Natural killer cell (primary cell): ENCODE measurements around the gene USP24. TPM values are rescaled to one million over a fixed set of nuclear protein-coding genes. Genes with fewer than 3 reads are reported as not detected.

Experiments
- ATAC-seq, 3 donors: fragments of 150-1000 bp in 2 of 3; fragments of 200-7000 bp in 1 of 3; cut with Tn5 transposase; 1 replicate in 1 of 3; 2 replicates in 2 of 3; pipeline ENCODE4 v1.10.0; 2021; ENCODE audit warnings: mild to moderate bottlenecking in 2 of 3, moderate library complexity in 2 of 3
- DNase-seq, 2 donors: peaks; one replicate each; pipeline versions ENCODE4 v3.0.0 to v3.0.0-alpha.2; 2013 to 2021; ENCODE audit warnings: mixed read lengths in 1 of 2
- H3K27ac ChIP-seq: one replicate; pipeline ENCODE4 v1.5.1; 2013; ENCODE audit warnings: mild to moderate bottlenecking, low read length
- H3K27me3 ChIP-seq: one replicate; pipeline ENCODE4 v1.6.1; 2013; ENCODE audit warnings: low read length; ENCODE audit not compliant: control insufficient read depth, insufficient read depth
- H3K36me3 ChIP-seq: one replicate; pipeline ENCODE4 v1.6.1; 2013; ENCODE audit warnings: low read length; ENCODE audit not compliant: control insufficient read depth, insufficient read depth
- H3K4me1 ChIP-seq: one replicate; pipeline ENCODE4 v1.6.1; 2013; ENCODE audit warnings: low read length; ENCODE audit not compliant: control insufficient read depth, insufficient read depth
- H3K4me3 ChIP-seq: one replicate; pipeline ENCODE4 v1.5.1; 2013; ENCODE audit warnings: low read length
- H3K9me3 ChIP-seq: one replicate; pipeline ENCODE4 v1.6.1; 2013; ENCODE audit warnings: low read length; ENCODE audit not compliant: control insufficient read depth, insufficient read depth
- H3K27ac Mint-ChIP-seq, 2 donors: one replicate each; pipeline ENCODE4 v1.8.0; 2022; ENCODE audit warnings: mild to moderate bottlenecking in 2 of 2, mixed read lengths in 2 of 2, moderate library complexity in 1 of 2
- H3K27me3 Mint-ChIP-seq, 2 donors: one replicate each; pipeline ENCODE4 v1.8.0; 2022; ENCODE audit warnings: low read depth in 2 of 2, mixed read lengths in 2 of 2
- H3K36me3 Mint-ChIP-seq: one replicate; pipeline ENCODE4 v1.8.0; 2022; ENCODE audit warnings: mixed read lengths
- H3K4me1 Mint-ChIP-seq, 2 donors: one replicate each; pipeline ENCODE4 v1.8.0; 2022; ENCODE audit warnings: mixed read lengths in 2 of 2
- H3K4me3 Mint-ChIP-seq: one replicate; pipeline ENCODE4 v1.8.0; 2022; ENCODE audit warnings: mild to moderate bottlenecking, moderate library complexity, mixed read lengths
- H3K9me3 Mint-ChIP-seq, 2 donors: one replicate each; pipeline ENCODE4 v1.8.0; 2022; ENCODE audit warnings: mixed read lengths in 2 of 2
- CTCF ChIP-seq: fragments of 200-600 bp; IDR thresholded peaks from one replicate; pipeline ENCODE4 v1.8.0; 2022; ENCODE audit warnings: antibody characterized with exemption
- WGBS: methylation state at CpG from one replicate; pipeline ENCODE4 v1.1.7; 2013; ENCODE audit warnings: missing lambda C conversion rate; ENCODE audit not compliant: insufficient coverage; 5-methylcytosine and 5-hydroxymethylcytosine counted together
- intact Hi-C: fragments of 100-400 bp; cut with micrococcal nuclease; formaldehyde crosslinking; loops from one replicate; pipeline ENCODE4 v1.14.2; 2022
- total RNA-seq, 4 donors: library from RNA; stranded (reverse); fragments of 120-200 nt in 1 of 4; gene quantifications; one replicate each; pipeline versions ENCODE4 v1.2.3 to v1.2.4, GENCODE V29; 2013 to 2022

Gene USP24
- total RNA-seq, 3 donors from 2014 or later (not counting 1 experiment from before 2014, with no cell fraction given), result 155 TPM

GRCh38 chr1:55076356-55076755, 138.8 kb downstream of the USP24 start:
- H3K36me3 Mint-ChIP-seq, result peaks cover 45% of the 10 kb centered on the region
- WGBS, result 100% methylated on average over 1 of the region's 1 CpG
- H3K4me3 Mint-ChIP-seq, result no peak overlapping the region
- H3K27me3 ChIP-seq, result no peaks in the 10 kb centered on the region
- H3K36me3 ChIP-seq, result peaks cover 97% of the 10 kb centered on the region
- no peaks in the 10 kb centered on the region for H3K9me3 ChIP-seq
- H3K27ac Mint-ChIP-seq, result peak overlapping the region; percentile 5 to 26
- no peak for DNase-seq
- intact Hi-C loops, result no loop called here
- no peak overlapping the region for H3K4me3 ChIP-seq
- TF ChIP-seq CTCF, result no peak
- H3K4me1 ChIP-seq, result no peaks in the 10 kb centered on the region
- no peaks in the 10 kb centered on the region for H3K9me3 Mint-ChIP-seq
- H3K4me1 Mint-ChIP-seq, result peaks cover 0 to 11% of the 10 kb centered on the region in 2 donors
- no peaks in the 10 kb centered on the region for H3K27me3 Mint-ChIP-seq
- H3K27ac ChIP-seq, result no peak overlapping the region
- no peak for ATAC-seq

GRCh38 chr1:55074455-55074854, 140.7 kb downstream of the USP24 start:
- H3K27ac ChIP-seq, result no peak overlapping the region
- 100% methylated on average over 2 of the region's 2 CpGs for WGBS
- Mint-ChIP-seq H3K27me3 (no peaks in the 10 kb centered on the region), H3K4me3 (no peak overlapping the region), H3K27ac (no peak overlapping the region), H3K4me1 (peaks cover 0 to 11% of the 10 kb centered on the region in 2 donors), H3K36me3 (peaks cover 55% of the 10 kb centered on the region), H3K9me3 (no peaks in the 10 kb centered on the region)
- no peaks in the 10 kb centered on the region for H3K9me3 ChIP-seq
- intact Hi-C loops, result no loop called here
- peaks cover 93% of the 10 kb centered on the region for H3K36me3 ChIP-seq
- DNase-seq (no peak), ATAC-seq (no peak)
- no peaks in the 10 kb centered on the region for H3K4me1 ChIP-seq
- no peak for TF ChIP-seq CTCF
- H3K27me3 ChIP-seq, result no peaks in the 10 kb centered on the region
- H3K4me3 ChIP-seq, result no peak overlapping the region

GRCh38 chr1:55073187-55073916, 141.8 kb downstream of the USP24 start:
- Mint-ChIP-seq H3K9me3 (no peaks in the 10 kb centered on the region), H3K36me3 (peaks cover 61% of the 10 kb centered on the region), H3K4me1 (peaks cover 0 to 11% of the 10 kb centered on the region in 2 donors), H3K4me3 (no peak overlapping the region), H3K27me3 (no peaks in the 10 kb centered on the region), H3K27ac (peak overlapping the region; percentile 60 to 61)
- no peak for DNase-seq
- no peaks in the 10 kb centered on the region for H3K27me3 ChIP-seq
- 88% methylated on average over 3 of the region's 3 CpGs for WGBS
- H3K27ac ChIP-seq, result no peak overlapping the region
- peaks cover 93% of the 10 kb centered on the region for H3K36me3 ChIP-seq
- H3K9me3 ChIP-seq, result no peaks in the 10 kb centered on the region
- intact Hi-C loops, result no loop called here
- no peak overlapping the region for H3K4me3 ChIP-seq
- H3K4me1 ChIP-seq, result no peaks in the 10 kb centered on the region
- TF ChIP-seq CTCF, result no peak
- ATAC-seq, result no peak

GRCh38 chr1:55071477-55071876, 143.7 kb downstream of the USP24 start:
- peak overlapping the region; percentile 60 to 61 for H3K27ac Mint-ChIP-seq
- H3K4me3 Mint-ChIP-seq, result no peak overlapping the region
- peaks cover 88% of the 10 kb centered on the region for H3K36me3 ChIP-seq
- no peaks in the 10 kb centered on the region for H3K9me3 ChIP-seq
- H3K9me3 Mint-ChIP-seq, result no peaks in the 10 kb centered on the region
- peaks cover 11 to 18% of the 10 kb centered on the region in 2 donors for H3K4me1 Mint-ChIP-seq
- H3K4me1 ChIP-seq, result no peaks in the 10 kb centered on the region
- peak in 1 of 2 donors; percentile 9 for DNase-seq
- H3K36me3 Mint-ChIP-seq, result peaks cover 54% of the 10 kb centered on the region
- WGBS, result 74% methylated on average over 8 of the region's 8 CpGs
- peak; percentile 52 to 65 (median 52) for ATAC-seq
- no peak overlapping the region for H3K27ac ChIP-seq
- intact Hi-C loops, result no loop called here
- no peak overlapping the region for H3K4me3 ChIP-seq
- no peaks in the 10 kb centered on the region for H3K27me3 Mint-ChIP-seq
- no peaks in the 10 kb centered on the region for H3K27me3 ChIP-seq
- peak; percentile 18 for TF ChIP-seq CTCF
